Stimulated activated naive CD4-positive, alpha-beta T cell treated with Interleukin-2 at 50 U/mL for 16 hours (primary cell): Measurements from ENCODE around the gene ARRB1.
"Not testable (repeated sequence)": the region's sequence is repeated elsewhere in the genome, so short reads cannot be mapped to it uniquely, and the experiment has no call there.

Source experiments
- DNase-seq: peaks from one replicate; lab custom pipeline; 2025; lab: John Stamatoyannopoulos, UW

ARRB1 gene

GRCh38 chr11:75320643-75321042 is 30.8 kb downstream of the ARRB1 start:
- no peak for DNase-seq

GRCh38 chr11:75320046-75320618 is 31.3 kb downstream of the ARRB1 start:
- no peak for DNase-seq

GRCh38 chr11:75319035-75319877 is 32.2 kb downstream of the ARRB1 start:
- DNase-seq, result no peak

- no peak for DNase-seq
Observed at GRCh38 chr11:75317446-75318122, 33.9 kb downstream of the ARRB1 start.

- no peak for DNase-seq
Observed at GRCh38 chr11:75315439-75315805, 36.0 kb downstream of the ARRB1 start.

- no peak for DNase-seq
Observed at GRCh38 chr11:75314771-75315438, 36.6 kb downstream of the ARRB1 start.

- no peak for DNase-seq
Observed at GRCh38 chr11:75313513-75314272, 37.8 kb downstream of the ARRB1 start.

- DNase-seq, result no peak
Observed at GRCh38 chr11:75312346-75312745, 39.1 kb downstream of the ARRB1 start.

- DNase-seq, result no peak
Observed at GRCh38 chr11:75311858-75312288, 39.6 kb downstream of the ARRB1 start.

GRCh38 chr11:75308986-75309385 is 42.5 kb downstream of the ARRB1 start:
- no peak for DNase-seq

- DNase-seq, result no peak
Observed at GRCh38 chr11:75308116-75308515, 43.3 kb downstream of the ARRB1 start.

- no peak for DNase-seq
Observed at GRCh38 chr11:75307058-75307457, 44.4 kb downstream of the ARRB1 start.

GRCh38 chr11:75306529-75306928 is 44.9 kb downstream of the ARRB1 start:
- no peak for DNase-seq

GRCh38 chr11:75305993-75306392 is 45.5 kb downstream of the ARRB1 start:
- no peak for DNase-seq

- DNase-seq, result no peak
Observed at GRCh38 chr11:75305452-75305851, 46.0 kb downstream of the ARRB1 start.

GRCh38 chr11:75304941-75305340 is 46.5 kb downstream of the ARRB1 start:
- DNase-seq, result not testable (repeated sequence)

GRCh38 chr11:75303544-75304224 is 47.8 kb downstream of the ARRB1 start:
- DNase-seq, result no peak

GRCh38 chr11:75302371-75302770 is 49.1 kb downstream of the ARRB1 start:
- no peak for DNase-seq

GRCh38 chr11:75301601-75302345 is 49.7 kb downstream of the ARRB1 start:
- DNase-seq, result no peak

- no peak for DNase-seq
Observed at GRCh38 chr11:75301131-75301530, 50.3 kb downstream of the ARRB1 start.

- DNase-seq, result no peak
Observed at GRCh38 chr11:75298976-75299260, 52.5 kb downstream of the ARRB1 start.
